Amniotic stem cell (primary cell): Measurements from ENCODE around the gene SLAMF9.

Experiments used
- DNase-seq: peaks from one replicate; lab custom pipeline; 2025; lab: John Stamatoyannopoulos, UW

Gene SLAMF9

GRCh38 chr1:159974350-159974965 is 20.4 kb upstream of the SLAMF9 start:
- DNase-seq: no peak

GRCh38 chr1:159973350-159973940 is 19.4 kb upstream of the SLAMF9 start:
- DNase-seq: no peak

DNA sequence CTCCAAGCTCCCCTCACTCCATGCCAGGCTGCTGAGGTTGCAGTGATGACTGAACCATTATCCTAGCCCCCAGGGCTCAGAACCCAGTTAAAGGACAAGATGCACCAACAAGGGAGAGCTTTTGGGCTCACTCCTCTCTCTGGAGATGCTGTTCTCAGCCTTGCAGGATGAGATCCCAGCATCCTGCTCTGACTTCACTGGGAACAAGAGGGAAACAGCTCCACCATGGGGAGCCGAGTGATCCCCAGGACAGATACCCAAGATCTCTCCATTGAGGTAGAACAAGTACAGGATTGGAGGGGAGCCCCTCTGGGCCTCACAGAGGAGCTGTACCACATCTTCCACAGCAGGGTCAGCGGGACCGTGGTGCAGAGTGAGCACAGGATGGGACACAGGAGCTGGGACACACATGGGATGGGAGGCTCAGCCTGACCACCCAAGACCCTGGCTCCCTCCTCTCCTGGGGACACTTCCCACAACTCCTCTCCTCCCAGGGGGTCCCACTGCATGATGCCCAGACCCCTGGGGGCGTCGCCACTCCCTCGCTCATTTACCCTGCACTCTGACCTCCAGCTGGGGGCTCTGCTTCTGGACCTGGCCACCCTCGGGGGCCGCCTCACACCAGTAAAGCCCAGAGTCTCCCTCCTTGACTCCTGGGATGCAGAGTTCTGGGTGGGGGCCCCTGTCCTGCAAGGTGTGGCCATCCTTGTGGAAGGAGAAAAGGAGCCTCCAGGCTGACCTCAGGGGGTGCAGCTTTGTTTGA is 18.6 kb upstream of the SLAMF9 start:
- no peak for DNase-seq

DNA sequence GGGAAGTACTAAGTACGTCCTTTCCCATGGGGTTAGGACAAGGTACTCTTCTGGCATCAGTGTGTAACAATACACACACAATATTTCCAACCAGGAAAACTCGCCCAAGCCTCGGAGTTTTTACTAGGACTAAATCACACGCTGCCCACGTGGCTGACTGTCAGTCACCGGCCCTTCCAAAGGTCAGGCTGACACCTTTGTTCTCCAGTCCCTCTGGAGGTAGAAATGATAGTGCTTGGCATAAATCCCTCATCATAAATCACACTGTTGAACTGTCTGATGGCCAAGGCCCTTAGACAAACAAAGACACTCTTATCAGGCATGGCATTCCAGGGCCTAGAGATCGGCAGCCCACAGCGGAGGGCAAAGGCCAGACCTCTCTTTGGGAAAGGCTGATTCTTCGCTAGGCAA is 16.9 kb upstream of the SLAMF9 start:
- DNase-seq: no peak

DNA sequence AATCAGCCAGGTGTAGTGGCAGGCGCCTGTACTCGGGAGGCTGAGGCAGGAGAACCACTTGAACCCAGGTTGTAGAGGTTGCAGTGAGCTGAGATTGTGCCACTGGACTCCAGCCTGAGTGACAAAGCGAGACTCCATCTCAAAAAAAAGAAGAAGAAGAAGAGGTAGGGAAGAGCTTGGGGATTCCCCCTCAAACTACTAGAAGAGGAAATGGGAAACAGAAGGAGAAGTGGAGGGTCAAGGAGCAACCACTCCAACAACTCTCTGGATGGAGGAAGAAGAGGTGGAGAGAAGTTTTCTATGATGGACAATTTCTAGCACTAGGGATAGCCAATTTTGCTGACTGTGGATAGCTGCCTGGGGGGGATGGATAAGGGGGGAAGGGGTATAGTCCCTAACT is 14.9 kb upstream of the SLAMF9 start:
- DNase-seq: no peak

GRCh38 chr1:159965263-159965662 is 11.2 kb upstream of the SLAMF9 start:
- DNase-seq: no peak

GRCh38 chr1:159964144-159964543 is 10.1 kb upstream of the SLAMF9 start:
- DNase-seq: no peak

GRCh38 chr1:159962176-159962575 is 8.1 kb upstream of the SLAMF9 start:
- no peak for DNase-seq

- no peak for DNase-seq
Observed at GRCh38 chr1:159961636-159962035, 7.6 kb upstream of the SLAMF9 start.

DNA sequence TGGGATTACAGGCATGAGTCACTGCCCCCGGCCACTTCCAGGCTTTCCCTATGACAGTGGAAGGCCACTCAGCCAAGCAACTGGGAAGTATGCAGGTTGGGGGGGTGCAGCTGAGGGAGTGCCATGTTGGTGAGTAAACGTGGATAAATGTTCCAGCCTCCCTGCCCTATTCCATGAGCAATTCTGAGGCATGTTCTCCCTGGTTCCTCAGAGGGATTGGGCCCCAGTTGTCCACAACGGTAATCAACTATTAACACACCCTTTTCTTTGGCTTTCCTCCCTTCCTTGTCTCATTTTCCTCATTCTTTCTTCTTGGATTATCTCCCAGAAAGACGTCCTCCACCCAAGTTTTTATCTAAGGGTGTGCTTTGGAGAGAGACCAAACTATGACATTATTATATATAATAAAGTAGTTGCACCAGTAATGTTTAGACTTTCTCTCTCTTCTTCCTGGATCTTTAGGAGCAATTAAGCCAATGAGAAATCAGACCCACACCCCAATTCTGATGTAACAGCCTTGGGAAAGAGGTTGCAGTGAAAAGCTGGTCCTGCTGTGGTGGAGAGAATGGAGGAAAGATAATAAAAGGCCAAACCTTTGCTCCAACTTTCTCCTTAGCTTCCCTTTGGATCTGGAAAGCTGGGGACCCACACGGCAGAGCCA is 6.8 kb upstream of the SLAMF9 start:
- DNase-seq: peak; percentile 81

GRCh38 chr1:159959451-159959850 is 5.4 kb upstream of the SLAMF9 start:
- DNase-seq: no peak

GRCh38 chr1:159958719-159959380 is 4.8 kb upstream of the SLAMF9 start:
- no peak for DNase-seq

DNA sequence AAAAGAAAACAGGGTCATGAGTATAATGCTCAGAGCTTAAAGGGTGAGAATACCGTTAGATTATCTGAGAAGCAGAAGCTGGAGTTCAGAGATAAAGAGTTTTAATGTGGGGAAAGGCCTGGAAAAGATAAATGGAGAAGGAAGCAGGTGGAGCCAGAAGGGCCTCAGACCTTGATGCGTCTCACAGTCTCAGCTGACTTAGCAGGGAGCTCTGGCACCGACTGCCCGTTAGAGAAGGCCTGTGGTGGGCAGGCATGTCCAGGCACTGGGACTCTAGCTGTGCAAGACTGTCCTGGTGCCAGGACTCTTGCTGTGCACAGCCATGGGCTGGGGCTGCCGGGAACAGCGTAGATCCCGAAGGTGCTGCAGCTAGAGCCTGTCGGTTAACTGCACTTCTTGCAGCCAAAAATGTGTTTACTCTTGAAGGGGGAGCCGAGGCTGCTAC is 3.8 kb upstream of the SLAMF9 start:
- DNase-seq: no peak

DNA sequence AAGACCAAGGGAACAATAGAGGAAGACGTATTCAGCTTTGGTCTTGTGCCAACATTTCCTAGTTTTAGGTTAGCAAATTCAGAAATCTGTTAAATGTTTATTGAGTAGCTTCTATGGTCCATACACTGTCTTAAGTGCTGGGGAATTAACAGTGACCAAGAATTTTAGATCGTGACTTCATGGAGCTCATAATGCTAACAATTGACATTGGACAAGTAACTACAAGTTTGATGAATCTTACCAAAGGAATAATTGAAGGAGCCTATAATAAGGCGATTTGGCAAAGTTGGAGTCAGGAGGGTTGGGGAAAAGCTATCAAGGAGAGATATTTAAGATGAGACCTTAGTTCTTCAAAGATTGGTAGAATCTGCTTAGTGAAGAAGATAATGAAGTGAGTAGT is 1.4 kb upstream of the SLAMF9 start:
- no peak for DNase-seq

DNA sequence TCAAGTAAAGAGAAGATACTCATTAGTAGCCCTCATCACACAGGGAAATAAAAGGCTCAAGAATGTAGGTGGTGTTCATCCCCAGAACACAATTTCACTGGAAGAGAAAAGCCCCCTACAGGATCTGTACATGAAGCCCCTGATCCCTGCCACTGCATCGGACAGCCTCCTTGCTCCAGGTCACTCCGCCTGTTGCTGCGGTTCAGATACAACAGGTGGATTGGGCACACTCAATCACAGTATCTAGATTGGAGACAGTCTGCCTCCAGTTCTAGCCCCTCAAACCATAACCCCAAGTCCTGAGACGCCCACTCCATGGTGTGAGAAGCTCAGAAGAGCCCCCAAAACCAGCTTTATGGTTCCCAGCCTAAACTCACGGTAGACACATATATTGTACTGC is 1.1 kb downstream of the SLAMF9 start:
- DNase-seq: no peak

- no peak for DNase-seq
Observed at GRCh38 chr1:159951551-159951950, 2.5 kb downstream of the SLAMF9 start.

GRCh38 chr1:159951016-159951415 is 3.0 kb downstream of the SLAMF9 start:
- DNase-seq: no peak

DNA sequence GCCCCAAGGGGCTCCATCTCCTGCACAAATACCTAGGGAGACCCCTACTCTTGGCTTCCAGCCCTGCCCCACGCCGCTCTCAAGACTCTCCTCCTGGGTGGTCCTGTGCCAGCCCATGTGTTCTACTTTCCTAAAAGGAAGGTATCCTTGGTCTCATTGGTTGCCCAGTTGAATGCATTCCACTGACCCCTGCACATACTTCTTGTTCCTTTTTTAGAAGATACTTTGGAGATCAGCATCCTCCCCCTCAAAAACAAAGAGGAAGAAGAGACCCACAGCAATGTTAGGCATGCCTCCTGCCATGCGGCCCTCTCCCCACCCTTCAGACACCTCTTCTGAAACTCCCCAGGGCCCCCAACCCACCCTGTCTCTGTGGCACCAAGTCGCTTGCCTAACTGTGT is 4.1 kb downstream of the SLAMF9 start:
- DNase-seq: no peak

GRCh38 chr1:159949123-159949522 is 4.9 kb downstream of the SLAMF9 start:
- DNase-seq: no peak

- no peak for DNase-seq
Observed at GRCh38 chr1:159947942-159948341, 6.1 kb downstream of the SLAMF9 start.

DNA sequence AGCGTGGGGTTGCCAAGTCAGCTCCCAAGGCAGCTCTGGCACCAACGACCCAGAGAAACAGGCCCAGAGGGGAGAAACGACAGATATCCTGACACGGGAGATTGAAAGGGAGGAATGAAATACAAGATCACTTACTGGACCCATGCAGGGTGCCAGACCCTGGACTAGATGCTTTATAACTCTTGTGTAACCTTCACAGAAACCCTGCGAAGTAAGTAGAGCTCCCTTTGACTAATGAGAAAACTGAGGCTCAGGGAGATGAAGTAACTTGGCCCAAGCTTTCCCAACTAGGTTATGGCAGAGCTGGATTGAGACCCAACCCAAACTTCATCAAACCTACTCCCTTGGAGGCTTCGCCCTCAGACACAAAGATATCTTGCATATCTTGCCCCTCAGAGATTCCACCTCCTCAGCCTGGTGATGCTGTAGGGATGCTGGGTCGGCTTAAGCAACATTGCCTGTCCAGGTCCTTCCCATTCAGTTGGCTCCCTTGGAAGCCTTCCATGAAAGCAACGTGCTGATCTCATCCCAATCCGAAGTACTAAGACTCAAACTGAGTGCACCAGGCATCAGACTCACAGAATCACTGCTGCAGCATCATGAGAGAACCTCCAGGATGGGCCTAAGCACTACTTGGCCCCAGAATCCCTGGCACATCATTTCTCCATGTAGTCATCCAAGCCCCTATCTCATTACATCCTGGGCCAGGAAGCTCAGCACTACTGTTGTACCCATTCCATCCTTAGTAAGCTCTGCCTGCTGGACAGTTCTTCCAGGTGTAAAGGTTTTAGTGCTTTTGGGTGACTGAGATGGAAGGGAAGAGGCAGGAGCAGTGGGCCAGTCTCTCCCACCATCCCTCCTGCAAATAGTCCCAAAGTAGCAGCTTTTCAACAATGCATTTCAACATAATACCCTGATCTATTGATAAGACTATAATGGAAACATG is 7.5 kb downstream of the SLAMF9 start:
- DNase-seq: no peak
